Jurkat, Clone E6-1 (cell line): ENCODE measurements around the gene TROAP.
A peak's percentile ranks its signal among the peaks of the same experiment; 100 is the strongest.
"Not testable (repeated sequence)": the region's sequence is repeated elsewhere in the genome, so short reads cannot be mapped to it uniquely, and the experiment has no call there.

Experiments
- DNase-seq: peaks from one replicate; pipeline ENCODE4 v3.0.0-alpha.2; 2011; ENCODE audit warnings: low read depth, low spot score
- H3K4me3 ChIP-seq: 2 replicates; pipeline ENCODE4 v1.5.1; 2011; ENCODE audit warnings: mild to moderate bottlenecking, low read length, control low read depth, moderate library complexity

The TROAP gene

GRCh38 chr12:49293056-49293956, 29.7 kb upstream of the TROAP start:
- no peak for DNase-seq
- H3K4me3 ChIP-seq: no peak overlapping the region

- no peak for DNase-seq
- H3K4me3 ChIP-seq: no peak overlapping the region
Observed at GRCh38 chr12:49294086-49294803, 28.8 kb upstream of the TROAP start.

- DNase-seq: no peak
Observed at GRCh38 chr12:49294804-49295081, 28.3 kb upstream of the TROAP start.

DNA sequence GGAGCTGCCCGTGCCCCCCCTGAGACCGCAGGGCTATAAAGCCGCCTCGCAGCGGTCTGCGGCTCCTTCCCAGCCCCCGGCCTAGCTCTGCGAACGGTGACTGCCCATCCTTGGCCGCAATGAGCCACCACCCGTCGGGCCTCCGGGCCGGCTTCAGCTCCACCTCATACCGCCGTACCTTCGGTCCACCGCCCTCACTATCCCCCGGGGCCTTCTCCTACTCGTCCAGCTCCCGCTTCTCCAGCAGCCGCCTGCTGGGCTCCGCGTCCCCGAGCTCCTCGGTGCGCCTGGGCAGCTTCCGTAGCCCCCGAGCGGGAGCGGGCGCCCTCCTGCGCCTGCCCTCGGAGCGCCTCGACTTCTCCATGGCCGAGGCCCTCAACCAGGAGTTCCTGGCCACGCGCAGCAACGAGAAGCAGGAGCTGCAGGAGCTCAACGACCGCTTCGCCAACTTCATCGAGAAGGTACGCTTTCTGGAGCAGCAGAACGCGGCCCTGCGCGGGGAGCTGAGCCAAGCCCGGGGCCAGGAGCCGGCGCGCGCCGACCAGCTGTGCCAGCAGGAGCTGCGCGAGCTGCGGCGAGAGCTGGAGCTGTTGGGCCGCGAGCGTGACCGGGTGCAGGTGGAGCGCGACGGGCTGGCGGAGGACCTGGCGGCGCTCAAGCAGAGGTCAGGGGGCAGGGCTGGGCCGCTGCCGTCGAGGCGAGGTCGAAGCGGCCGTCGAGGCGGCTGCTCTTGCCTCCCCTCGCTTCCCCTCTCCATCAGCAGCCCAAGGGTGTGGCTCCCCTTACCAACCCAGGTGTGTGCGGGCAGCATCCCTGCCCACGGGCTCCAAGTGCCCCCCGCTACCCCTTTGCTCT, 27.7 kb upstream of the TROAP start, which contains the start of gene PRPH:
PRPH (plus strand) TSS at position 66 of the 855 bp plus-strand sequence; CDS start at position 120, 54 bp downstream.
- no peak within 1 kb of the TSS for H3K4me3 ChIP-seq
- no peak for DNase-seq

More at GRCh38 chr12:49294804-49295081, 28.3 kb upstream of the TROAP start:
- H3K4me3 ChIP-seq: no peak overlapping the region

DNA sequence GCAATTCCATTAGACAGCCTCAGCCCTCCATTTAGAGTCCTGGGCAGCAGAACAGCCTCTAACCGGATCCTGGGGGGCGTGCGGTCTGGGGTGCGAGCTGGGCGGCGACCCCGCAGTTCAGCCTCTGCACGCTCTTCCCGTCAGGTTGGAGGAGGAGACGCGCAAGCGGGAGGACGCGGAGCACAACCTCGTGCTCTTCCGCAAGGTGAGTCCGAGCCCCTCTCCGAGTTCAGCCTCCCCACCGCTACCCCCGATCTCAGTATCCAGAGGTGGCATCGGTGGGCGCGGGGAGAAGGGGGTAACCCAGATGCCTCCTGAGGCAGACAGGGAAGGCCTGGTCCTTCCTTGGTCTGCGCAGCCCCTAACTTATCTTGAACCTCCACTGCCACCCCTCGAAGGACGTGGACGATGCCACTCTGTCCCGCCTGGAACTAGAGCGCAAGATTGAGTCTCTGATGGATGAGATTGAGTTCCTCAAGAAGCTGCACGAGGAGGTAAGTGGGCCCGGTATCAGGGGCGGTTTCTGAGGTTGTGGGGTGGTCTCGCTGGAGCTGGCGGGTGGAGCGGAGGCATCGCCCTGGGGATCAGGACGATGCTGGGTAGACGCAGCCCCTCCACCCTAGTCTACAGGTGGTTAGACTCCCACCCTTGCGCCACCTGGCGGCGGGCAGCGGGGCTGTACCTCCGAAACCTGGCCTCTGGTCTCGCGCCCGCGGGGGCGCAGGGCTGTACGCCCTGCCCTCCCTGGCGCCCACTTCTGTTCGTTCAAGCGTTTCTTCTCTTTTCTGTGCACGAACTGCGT, 26.8 kb upstream of the TROAP start:
- H3K4me3 ChIP-seq: no peak overlapping the region
- peak; percentile 41 for DNase-seq

DNA sequence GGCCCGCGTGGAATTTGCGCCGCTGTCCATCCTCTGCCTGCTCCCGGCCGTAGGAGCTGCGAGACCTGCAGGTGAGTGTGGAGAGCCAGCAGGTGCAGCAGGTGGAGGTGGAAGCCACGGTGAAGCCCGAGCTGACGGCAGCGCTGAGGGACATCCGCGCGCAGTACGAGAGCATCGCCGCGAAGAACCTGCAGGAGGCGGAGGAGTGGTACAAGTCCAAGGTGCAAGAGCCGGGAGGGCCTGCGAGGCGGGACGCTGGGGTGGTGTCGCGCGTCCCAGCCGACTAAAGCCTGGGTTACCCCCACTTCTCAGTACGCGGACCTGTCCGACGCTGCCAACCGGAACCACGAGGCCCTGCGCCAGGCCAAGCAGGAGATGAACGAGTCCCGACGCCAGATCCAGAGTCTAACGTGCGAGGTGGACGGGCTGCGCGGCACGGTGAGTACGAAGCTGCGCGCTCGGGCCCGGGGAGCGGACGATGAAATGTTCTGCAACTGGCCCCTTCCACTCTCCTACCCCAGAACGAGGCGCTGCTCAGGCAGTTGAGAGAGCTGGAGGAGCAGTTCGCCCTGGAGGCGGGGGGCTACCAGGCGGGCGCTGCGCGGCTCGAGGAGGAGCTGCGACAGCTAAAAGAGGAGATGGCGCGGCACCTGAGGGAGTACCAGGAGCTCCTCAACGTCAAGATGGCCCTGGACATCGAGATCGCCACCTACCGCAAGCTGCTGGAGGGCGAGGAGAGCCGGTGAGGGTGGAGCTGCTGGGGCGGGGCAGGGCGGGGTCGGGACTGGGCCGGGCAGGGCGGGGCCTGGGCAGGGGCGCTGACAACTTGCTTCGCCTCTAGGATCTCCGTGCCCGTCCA, 26.0 kb upstream of the TROAP start:
- DNase-seq: no peak
- no peak overlapping the region for H3K4me3 ChIP-seq

- DNase-seq: no peak
- H3K4me3 ChIP-seq: no peak overlapping the region
Observed at GRCh38 chr12:49297695-49298060, 25.4 kb upstream of the TROAP start.

DNA sequence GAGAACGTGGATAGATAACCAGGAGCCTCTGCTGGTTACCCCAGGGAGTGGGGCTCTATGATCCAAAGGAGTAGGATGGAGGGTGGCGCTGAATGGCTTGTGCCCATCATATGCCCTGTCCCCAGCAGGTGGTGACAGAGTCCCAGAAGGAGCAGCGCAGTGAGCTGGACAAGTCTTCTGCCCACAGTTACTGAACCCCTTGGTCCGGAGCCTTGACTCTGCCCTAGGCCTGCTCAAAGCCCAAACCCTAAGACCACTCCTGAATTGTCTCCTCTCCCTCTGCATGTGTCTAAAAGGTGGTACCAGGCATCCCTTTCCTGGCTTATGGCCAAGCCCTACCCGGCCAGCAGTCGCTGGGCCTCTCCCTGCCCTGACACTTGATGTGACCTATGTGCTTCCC, 24.9 kb upstream of the TROAP start:
- no peak overlapping the region for H3K4me3 ChIP-seq
- DNase-seq: no peak

DNA sequence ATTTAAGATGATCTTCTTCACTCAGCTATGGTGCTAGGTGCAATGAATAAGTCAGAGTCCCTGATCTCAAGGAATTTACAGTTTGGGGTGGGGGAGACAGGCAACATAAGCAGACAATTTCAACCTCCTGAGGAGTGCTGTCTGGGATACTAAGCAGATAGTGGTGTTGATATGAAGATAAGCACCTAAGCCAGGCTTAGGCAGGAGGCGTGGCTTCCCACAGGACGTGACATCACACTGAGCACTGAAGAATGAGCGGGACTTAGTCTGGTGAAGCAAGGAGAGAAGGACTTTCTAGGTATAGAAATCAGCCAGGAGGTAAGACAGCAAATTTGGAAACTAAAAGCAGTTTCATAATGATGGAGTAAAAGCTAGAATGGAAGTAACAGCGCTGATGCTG, 21.3 kb upstream of the TROAP start:
- no peak overlapping the region for H3K4me3 ChIP-seq
- DNase-seq: peak; percentile 61

DNA sequence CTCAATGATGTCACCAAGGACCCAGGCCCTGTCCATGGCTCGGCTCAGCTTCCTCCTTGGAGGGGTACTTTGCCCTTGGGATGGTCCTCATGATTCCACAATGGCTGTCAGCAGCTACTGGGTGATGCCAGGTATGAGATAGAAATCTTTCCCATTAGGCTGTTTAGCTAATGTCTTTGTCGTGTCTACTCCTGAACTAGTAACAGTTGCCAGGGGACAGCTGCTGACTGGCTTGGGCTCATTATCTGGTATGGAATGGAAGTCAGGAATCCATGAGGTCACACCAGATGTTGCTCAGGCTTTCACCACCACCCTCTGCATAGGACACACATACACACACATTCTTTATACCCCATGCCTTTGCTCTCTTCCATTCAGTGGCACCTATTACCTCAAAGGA, 18.9 kb upstream of the TROAP start:
- no peak for DNase-seq
- no peak overlapping the region for H3K4me3 ChIP-seq

DNA sequence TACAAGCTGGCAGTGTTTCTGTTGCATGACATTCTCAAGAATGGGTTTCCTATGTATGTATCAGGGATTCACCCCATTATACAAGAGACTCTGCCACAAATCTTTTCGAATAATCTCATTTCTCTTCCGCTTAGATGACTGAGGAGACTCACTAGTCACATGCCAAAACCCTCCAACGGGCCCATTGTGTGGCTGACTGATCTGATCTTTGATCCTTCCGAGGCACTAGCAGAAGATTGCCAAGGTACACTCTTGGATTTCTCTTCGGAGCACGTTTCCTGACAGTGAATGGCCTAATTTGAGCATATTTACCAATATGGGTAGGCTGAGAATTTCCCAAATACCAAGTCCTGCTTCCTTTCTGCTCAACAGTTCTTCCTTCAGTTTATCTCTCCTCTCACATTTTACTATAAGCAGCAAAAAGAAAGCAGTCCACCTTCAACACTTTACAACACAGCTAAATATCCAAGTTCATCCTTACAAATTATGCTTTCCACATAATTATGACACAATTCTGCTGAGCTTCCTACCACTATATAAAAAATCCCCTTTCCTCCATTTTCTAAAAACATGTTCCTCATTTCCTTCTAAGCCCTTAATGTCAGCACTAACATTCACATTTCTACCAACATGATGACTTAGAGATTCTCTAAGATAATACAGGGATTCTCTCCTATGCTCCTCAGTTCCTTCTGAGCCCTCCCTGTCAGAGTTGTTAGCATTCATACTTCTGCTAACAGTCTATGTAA, 17.1 kb upstream of the TROAP start:
- DNase-seq: no peak
- H3K4me3 ChIP-seq: no peak overlapping the region

DNA sequence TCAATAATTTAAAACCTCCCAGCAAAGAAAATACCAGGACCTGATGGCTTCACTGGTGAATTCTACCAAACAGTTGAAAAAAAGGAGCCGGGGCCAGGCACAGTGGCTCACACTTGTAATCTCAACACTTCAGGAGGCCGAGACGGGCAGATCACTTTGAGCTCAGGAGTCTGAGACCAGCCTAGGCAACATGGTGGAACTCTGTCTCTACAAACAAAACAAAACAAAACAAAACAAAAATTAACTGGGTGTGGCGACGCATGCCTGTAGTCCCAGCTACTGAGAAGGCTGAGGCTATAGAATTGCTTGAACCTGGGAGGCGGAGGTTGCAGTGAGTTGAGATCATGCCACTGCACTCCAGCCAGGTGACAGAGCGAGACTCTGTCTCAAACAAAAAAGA, 13.7 kb upstream of the TROAP start:
- no peak overlapping the region for H3K4me3 ChIP-seq
- DNase-seq: no peak

GRCh38 chr12:49310451-49311000, 12.5 kb upstream of the TROAP start:
- not testable (repeated sequence) for H3K4me3 ChIP-seq, DNase-seq

DNA sequence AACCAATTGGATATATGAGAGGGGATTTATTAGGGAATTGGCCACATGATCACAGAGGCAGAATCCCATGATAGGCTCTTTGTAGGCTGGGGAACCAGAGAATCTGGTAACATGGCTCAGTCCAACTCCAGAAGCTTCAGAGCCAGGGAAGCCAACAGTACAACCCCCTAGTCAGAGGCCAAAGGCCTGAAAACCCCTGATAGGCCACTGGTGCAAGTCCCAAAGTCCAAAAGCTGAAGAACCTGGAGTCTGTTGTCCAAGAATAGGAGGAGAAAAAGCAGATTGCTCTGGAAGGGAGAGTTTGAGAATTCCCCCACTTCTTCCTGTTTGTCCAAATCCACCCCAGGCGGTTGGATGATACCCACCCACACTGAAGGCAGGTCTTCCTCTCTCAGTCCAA, 8.2 kb upstream of the TROAP start:
- DNase-seq: no peak
- H3K4me3 ChIP-seq: no peak overlapping the region

DNA sequence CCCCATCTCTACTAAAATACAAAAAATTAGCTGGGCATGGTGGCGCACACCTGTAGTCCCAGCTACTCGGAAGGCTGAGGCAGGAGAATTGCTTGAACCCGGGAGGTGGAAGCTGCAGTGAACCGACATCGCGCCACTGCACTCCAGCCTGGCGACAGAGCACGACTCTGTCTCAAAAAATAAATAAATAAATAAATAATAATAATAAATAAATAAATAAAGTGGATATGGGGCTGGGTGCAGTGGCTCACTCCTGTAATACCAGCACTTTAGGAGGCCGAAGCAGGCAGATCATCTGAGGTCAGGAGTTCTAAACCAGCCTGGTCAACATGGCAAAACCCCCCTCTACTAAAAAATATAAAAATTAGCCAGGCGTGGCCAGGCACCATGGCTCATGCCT, 5.9 kb upstream of the TROAP start:
- not testable (repeated sequence) for H3K4me3 ChIP-seq, DNase-seq

DNA sequence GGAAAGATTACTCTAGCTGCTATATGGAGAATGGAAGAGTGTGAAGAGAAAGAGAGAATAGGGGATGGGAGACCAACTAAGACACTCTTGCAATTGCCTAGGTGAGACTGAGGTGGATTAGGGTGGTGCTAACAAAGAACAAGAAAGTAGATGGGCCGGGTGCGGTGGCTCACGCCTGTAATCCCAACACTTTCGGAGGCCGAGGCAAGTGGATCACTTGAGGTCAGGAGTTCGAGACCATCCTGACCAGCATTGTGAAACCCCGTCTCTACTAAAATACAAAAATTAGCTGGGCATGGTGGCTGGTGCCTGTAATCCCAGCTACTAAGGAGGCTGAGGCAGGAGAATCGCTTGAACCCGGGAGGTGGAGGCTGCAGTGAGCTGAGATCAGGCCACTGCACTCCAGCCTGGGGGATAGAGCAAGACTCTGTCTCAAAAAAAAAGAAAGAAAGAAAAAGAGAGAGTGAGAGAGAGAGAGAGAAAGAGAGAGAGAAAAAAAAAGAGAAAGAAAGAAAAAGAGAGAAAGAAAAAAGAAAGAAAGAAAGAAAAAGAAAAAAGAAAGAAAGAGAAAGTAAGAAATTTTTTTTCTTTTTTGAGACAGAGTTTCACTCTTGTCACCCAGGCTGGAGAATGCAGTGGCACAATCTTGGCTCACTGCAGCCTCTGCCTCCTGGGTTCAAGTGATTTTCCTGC, 2.5 kb upstream of the TROAP start:
- DNase-seq, H3K4me3 ChIP-seq: not testable (repeated sequence)

GRCh38 chr12:49322367-49322707, 718 bp upstream of the TROAP start:
- DNase-seq: no peak

More at GRCh38 chr12:49322367-49322707, 718 bp upstream of the TROAP start:
- H3K4me3 ChIP-seq: peak overlapping the region; percentile 87
